Right atrium auricular region (tissue), 2 donors: ENCODE data around the gene AAK1. TPM values are rescaled to one million over a fixed set of nuclear protein-coding genes. Genes with fewer than 3 reads are reported as not detected.
"Not testable (repeated sequence)": the region's sequence is repeated elsewhere in the genome, so short reads cannot be mapped to it uniquely, and the experiment has no call there.

Experiments used
- DNase-seq: peaks from one replicate; pipeline ENCODE4 v3.0.0-alpha.2; 2019; ENCODE audit warnings: low spot score
- H3K27ac ChIP-seq, 2 donors: fragments of 200-600 bp; sonication (generic); 1 replicate in 1 of 2; 2 replicates in 1 of 2; pipeline ENCODE4 v1.5.1; 2016 to 2019
- H3K27me3 ChIP-seq, 2 donors: fragments of 200-600 bp; sonication (generic); one replicate each; pipeline versions ENCODE4 v1.5.1 to v1.6.0; 2017 to 2019
- H3K36me3 ChIP-seq: fragments of 200-600 bp; sonication (generic); one replicate; pipeline ENCODE4 v1.5.1; 2016
- H3K4me1 ChIP-seq, 2 donors: fragments of 200-600 bp; sonication (generic); one replicate each; pipeline versions ENCODE4 v1.5.1 to v1.6.0; 2017 to 2019
- H3K4me3 ChIP-seq, 2 donors: fragments of 200-600 bp; sonication (generic); 1 replicate in 1 of 2; 2 replicates in 1 of 2; pipeline ENCODE4 v1.5.1; 2017 to 2019; ENCODE audit warnings: mild to moderate bottlenecking in 1 of 2, moderate library complexity in 1 of 2
- H3K9me3 ChIP-seq, 2 donors: fragments of 200-600 bp; sonication (generic); one replicate each; pipeline ENCODE4 v1.5.1; 2019
- CTCF ChIP-seq, 2 donors: fragments of 200-600 bp; sonication (generic); IDR thresholded peaks; one replicate each; pipeline ENCODE4 v1.5.1; 2019; ENCODE audit warnings: antibody characterized with exemption in 2 of 2
- total RNA-seq, 2 donors: library from RNA; depleted of rRNA; stranded (reverse); fragments of >200 nt; gene quantifications; one replicate each; pipeline ENCODE4 v1.1.0, GENCODE V29; 2016

Gene AAK1
- total RNA-seq, 2 donors from 2014 or later, result 50.4 to 62.6 TPM

- Histone ChIP-seq H3K36me3 (no peaks in the 10 kb centered on the region), H3K9me3 (no peaks in the 10 kb centered on the region), H3K4me3 (no peak overlapping the region), H3K27me3 (no peaks in the 10 kb centered on the region), H3K27ac (no peak overlapping the region), H3K4me1 (peaks cover 0 to 10% of the 10 kb centered on the region in 2 donors)
- no peak for TF ChIP-seq CTCF (IDR thresholded peaks at IDR 0.05)
- DNase-seq, result no peak
Measured at GRCh38 chr2:69677914-69678313, 34.4 kb upstream of the AAK1 start.

GRCh38 chr2:69676146-69676545 lies 32.6 kb upstream of the AAK1 start:
- peaks cover 0 to 10% of the 10 kb centered on the region in 2 donors for H3K9me3 ChIP-seq
- no peak overlapping the region for H3K27ac ChIP-seq
- TF ChIP-seq CTCF (IDR thresholded peaks at IDR 0.05), result no peak
- peaks cover 0 to 5% of the 10 kb centered on the region in 2 donors for H3K4me1 ChIP-seq
- no peaks in the 10 kb centered on the region for H3K27me3 ChIP-seq
- no peak for DNase-seq
- no peaks in the 10 kb centered on the region for H3K36me3 ChIP-seq
- H3K4me3 ChIP-seq, result no peak overlapping the region

- DNase-seq, result no peak
- H3K36me3 ChIP-seq, result no peaks in the 10 kb centered on the region
- H3K4me3 ChIP-seq, result peak overlapping the region; percentile 2 to 25
- H3K27me3 ChIP-seq, result no peaks in the 10 kb centered on the region
- H3K4me1 ChIP-seq, result peaks cover 0 to 5% of the 10 kb centered on the region in 2 donors
- peaks cover 0 to 10% of the 10 kb centered on the region in 2 donors for H3K9me3 ChIP-seq
- TF ChIP-seq CTCF (IDR thresholded peaks at IDR 0.05), result no peak
- peak overlapping the region; percentile 48 to 72 for H3K27ac ChIP-seq
Measured at GRCh38 chr2:69674316-69674670, 30.8 kb upstream of the AAK1 start.

GRCh38 chr2:69673098-69673497 lies 29.6 kb upstream of the AAK1 start:
- H3K4me1 ChIP-seq, H3K27ac ChIP-seq, H3K36me3 ChIP-seq, H3K9me3 ChIP-seq, H3K4me3 ChIP-seq, DNase-seq, H3K27me3 ChIP-seq: not testable (repeated sequence)

GRCh38 chr2:69669666-69670065 lies 26.1 kb upstream of the AAK1 start:
- Histone ChIP-seq H3K36me3 (no peaks in the 10 kb centered on the region), H3K4me1 (peaks cover 0 to 5% of the 10 kb centered on the region in 2 donors), H3K9me3 (peaks cover 0 to 10% of the 10 kb centered on the region in 2 donors), H3K4me3 (no peak overlapping the region), H3K27ac (no peak overlapping the region), H3K27me3 (no peaks in the 10 kb centered on the region)
- no peak for TF ChIP-seq CTCF (IDR thresholded peaks at IDR 0.05)
- no peak for DNase-seq

GRCh38 chr2:69668598-69668997 lies 25.1 kb upstream of the AAK1 start:
- no peak overlapping the region for H3K4me3 ChIP-seq
- no peaks in the 10 kb centered on the region for H3K4me1 ChIP-seq
- peaks cover 0 to 10% of the 10 kb centered on the region in 2 donors for H3K9me3 ChIP-seq
- TF ChIP-seq CTCF (IDR thresholded peaks at IDR 0.05), result no peak
- H3K27me3 ChIP-seq, result no peaks in the 10 kb centered on the region
- no peaks in the 10 kb centered on the region for H3K36me3 ChIP-seq
- no peak overlapping the region for H3K27ac ChIP-seq
- DNase-seq, result no peak
